Measurements from ENCODE around the gene KLHL5.

- no peak for TF ChIP-seq CTCF (IDR thresholded peaks at IDR 0.05)
- no peak for TF ChIP-seq POLR2A (IDR thresholded peaks at IDR 0.05)
- TF ChIP-seq POLR2AphosphoS5 (IDR thresholded peaks at IDR 0.05) = no peak
Observed at GRCh38 chr4:39067031-39067430, 5.0 kb downstream of the KLHL5 start.

Measured in transverse colon (tissue), 4 donors.